DND-41 (cell line): ENCODE results near the gene CACNB1.

Experiments used
- EZH2 ChIP-seq: IDR thresholded peaks from 3 replicates; pipeline ENCODE4 v1.6.1; 2012; ENCODE audit warnings: borderline replicate concordance, low read depth, mild to moderate bottlenecking, moderate library complexity, low read length, inconsistent platforms; ENCODE audit not compliant: severe bottlenecking
- TF ChIP-seq, protein P1 (sequence below): IDR thresholded peaks from 2 replicates; pipeline ENCODE4 v1.5.1; 2012; ENCODE audit warnings: borderline replicate concordance, low read length, moderate library complexity, mild to moderate bottlenecking; ENCODE audit not compliant: poor library complexity, severe bottlenecking; ENCODE audit errors: extremely low read depth

DNA sequence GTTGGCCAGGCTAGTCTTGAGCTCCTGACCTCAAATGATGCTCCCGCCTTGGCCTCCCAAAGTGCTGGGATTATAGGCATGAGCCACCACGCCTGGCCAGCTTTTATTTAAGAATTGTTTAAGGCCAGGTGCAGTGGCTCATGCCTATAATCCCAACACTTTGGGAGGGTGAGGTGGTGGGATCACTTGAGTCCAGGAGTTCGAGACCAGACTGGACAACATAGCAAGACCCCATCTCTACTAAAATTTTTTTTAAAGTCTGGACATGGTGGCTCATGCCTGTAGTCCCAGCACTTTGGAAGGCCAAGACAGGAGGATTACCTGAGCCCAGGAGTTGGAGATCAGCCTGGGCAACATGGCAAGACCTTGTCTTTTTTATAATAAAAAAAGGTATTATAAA lies 51.2 kb downstream of the CACNB1 start:
- TF ChIP-seq, protein P1, sequence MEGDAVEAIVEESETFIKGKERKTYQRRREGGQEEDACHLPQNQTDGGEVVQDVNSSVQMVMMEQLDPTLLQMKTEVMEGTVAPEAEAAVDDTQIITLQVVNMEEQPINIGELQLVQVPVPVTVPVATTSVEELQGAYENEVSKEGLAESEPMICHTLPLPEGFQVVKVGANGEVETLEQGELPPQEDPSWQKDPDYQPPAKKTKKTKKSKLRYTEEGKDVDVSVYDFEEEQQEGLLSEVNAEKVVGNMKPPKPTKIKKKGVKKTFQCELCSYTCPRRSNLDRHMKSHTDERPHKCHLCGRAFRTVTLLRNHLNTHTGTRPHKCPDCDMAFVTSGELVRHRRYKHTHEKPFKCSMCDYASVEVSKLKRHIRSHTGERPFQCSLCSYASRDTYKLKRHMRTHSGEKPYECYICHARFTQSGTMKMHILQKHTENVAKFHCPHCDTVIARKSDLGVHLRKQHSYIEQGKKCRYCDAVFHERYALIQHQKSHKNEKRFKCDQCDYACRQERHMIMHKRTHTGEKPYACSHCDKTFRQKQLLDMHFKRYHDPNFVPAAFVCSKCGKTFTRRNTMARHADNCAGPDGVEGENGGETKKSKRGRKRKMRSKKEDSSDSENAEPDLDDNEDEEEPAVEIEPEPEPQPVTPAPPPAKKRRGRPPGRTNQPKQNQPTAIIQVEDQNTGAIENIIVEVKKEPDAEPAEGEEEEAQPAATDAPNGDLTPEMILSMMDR = no peak
- no peak for TF ChIP-seq EZH2
